Tibial artery (tissue), 4 donors: ENCODE measurements around the gene EXOG.

ENCODE experiments used
- DNase-seq, 2 donors: peaks; one replicate each; pipeline ENCODE4 v3.0.0-alpha.2; 2019
- H3K27ac ChIP-seq, 2 donors: fragments of 200-600 bp; sonication (generic) in 1 of 2; 1 replicate in 1 of 2; 2 replicates in 1 of 2; pipeline ENCODE4 v1.5.1; 2018 to 2019; ENCODE audit warnings: mild to moderate bottlenecking in 1 of 2
- H3K27me3 ChIP-seq, 2 donors: fragments of 200-600 bp; sonication (generic) in 1 of 2; one replicate each; pipeline versions ENCODE4 v1.5.1 to v1.6.0; 2016 to 2019
- H3K36me3 ChIP-seq, 3 donors: fragments of 200-600 bp; sonication (generic) in 2 of 3; one replicate each; pipeline ENCODE4 v1.5.1; 2016 to 2019; ENCODE audit warnings: mild to moderate bottlenecking in 2 of 3
- H3K4me1 ChIP-seq, 4 donors: fragments of 200-600 bp; sonication (generic) in 2 of 4; 1 replicate in 3 of 4; 2 replicates in 1 of 4; pipeline ENCODE4 v1.5.1; 2016 to 2019
- H3K4me3 ChIP-seq, 2 donors: fragments of 200-600 bp; sonication (generic) in 1 of 2; 1 replicate in 1 of 2; 2 replicates in 1 of 2; pipeline ENCODE4 v1.5.1; 2018 to 2019; ENCODE audit warnings: mild to moderate bottlenecking in 2 of 2
- H3K9me3 ChIP-seq, 3 donors: fragments of 200-600 bp; sonication (generic) in 1 of 3; one replicate each; pipeline ENCODE4 v1.5.1; 2016 to 2019
- CTCF ChIP-seq, 2 experiments: fragments of 200-600 bp in 1 of 2; fragments of 450-650 bp in 1 of 2; IDR thresholded peaks; one replicate each; pipeline ENCODE4 v1.5.1; 2017 to 2019; ENCODE audit warnings: antibody characterized with exemption in 2 of 2, mild to moderate bottlenecking in 1 of 2, moderate library complexity in 1 of 2
- intact Hi-C: fragments of 100-400 bp; cut with DNase I; formaldehyde crosslinking; loops from one replicate; pipeline ENCODE4 v1.15.0; 2023; ENCODE audit warnings: low total_unique reads

The EXOG gene

DNA sequence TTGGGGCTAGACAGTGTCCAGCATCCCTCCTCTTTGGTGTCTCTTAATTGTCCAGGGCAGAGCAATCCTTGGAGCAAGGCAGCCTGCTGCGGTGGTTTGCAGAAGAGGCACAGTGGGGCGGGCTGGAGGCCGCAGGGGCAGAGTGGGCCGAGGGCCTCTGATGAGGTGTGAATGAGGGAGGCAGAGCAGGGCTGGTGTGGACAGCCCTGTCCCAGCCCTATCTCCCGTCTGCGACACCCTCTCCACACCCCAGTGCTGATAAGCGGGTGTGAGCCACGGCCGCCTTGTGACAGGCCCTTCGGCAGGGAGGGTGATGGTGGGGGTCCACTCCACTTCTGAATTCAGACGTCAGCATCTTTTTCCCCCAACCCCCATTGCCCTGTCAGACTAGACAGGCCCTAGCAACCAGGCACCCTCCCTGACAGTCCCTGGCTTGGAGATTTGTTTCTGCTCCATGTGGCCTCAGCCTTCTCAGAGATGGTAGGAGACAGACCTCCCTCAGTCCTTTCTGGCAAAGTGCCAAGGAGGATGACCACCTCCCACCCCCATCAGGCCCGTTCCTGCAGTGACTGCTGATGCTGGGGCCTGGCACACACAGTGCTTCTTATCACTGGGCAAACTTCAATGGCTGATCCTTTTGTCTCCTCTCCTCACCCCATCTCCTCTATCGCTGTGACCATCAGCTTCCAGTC is 37.3 kb downstream of the EXOG start:
- intact Hi-C loops, result no loop called here
- H3K4me3 ChIP-seq, result no peak overlapping the region
- H3K4me1 ChIP-seq, result no peaks in the 10 kb centered on the region
- H3K27ac ChIP-seq, result no peak overlapping the region
- TF ChIP-seq CTCF (IDR thresholded peaks at IDR 0.05), result no peak
- no peak for DNase-seq
- H3K36me3 ChIP-seq, result peaks cover 13 to 29% (median 19%) of the 10 kb centered on the region in 3 donors
- no peaks in the 10 kb centered on the region for H3K27me3 ChIP-seq
- H3K9me3 ChIP-seq, result no peaks in the 10 kb centered on the region

DNA sequence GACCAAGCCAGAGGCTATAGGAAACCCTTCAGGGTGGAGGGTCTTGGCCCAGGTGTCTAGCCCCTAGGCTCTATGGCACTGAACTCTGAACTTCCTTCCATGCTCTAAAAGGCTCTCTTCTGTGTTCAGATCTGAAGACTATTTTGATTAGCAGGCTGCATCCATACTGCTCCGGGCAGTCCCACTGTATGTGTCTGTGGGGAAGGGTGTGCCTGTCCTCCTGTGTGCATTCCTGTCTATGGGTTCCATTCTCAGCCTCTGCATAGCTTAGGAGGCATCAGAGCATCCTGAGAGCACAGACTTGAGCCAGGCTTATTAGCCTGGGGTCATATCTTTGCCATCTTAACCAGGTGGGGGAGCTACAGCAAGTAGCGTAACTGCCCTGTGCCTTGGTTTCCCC is 38.0 kb downstream of the EXOG start:
- intact Hi-C loops, result no loop called here
- Histone ChIP-seq H3K27ac (no peak overlapping the region), H3K36me3 (peaks cover 13 to 27% (median 19%) of the 10 kb centered on the region in 3 donors), H3K4me1 (no peaks in the 10 kb centered on the region), H3K4me3 (no peak overlapping the region), H3K27me3 (no peaks in the 10 kb centered on the region), H3K9me3 (no peaks in the 10 kb centered on the region)
- DNase-seq, result no peak
- no peak for TF ChIP-seq CTCF (IDR thresholded peaks at IDR 0.05)

DNA sequence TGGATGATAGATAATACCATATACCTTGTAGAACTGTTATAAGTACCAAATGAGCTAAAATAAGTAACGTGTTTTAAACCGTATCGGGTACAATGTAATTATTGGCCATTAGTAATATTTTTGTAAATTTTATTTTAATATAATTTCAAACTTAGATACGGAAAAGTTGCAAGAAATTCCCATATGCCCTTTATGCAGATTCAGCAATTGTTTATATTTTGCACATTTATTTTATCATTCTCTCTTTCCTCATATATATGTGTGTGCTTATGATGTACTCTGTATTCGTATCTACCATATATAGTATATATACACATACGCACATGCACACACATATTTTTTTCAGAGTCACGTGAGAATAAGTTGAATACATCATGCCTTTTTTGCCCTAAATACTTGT is 38.5 kb downstream of the EXOG start:
- intact Hi-C loops, result no loop called here
- no peak for DNase-seq
- no peaks in the 10 kb centered on the region for H3K4me1 ChIP-seq

DNA sequence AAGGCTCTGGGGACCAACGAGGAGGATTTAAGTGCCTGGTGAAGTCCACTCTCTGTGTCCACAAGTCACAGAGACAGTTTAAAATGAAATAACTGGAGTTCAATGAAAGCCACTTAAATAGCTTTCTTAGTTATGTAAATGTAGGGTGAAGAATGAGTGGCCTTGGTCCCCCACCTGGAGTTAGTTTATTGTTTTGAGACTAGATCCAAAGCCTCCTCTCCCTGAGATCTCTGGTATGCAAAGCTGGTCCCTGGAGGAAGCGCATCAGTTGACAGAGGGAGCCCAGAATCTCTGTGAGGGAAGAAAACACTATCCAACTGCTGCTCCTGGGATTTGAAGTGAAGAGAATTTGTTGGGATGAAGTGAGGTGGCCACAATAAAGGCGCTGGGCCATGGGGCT is 40.5 kb downstream of the EXOG start:
- no peak for TF ChIP-seq CTCF (IDR thresholded peaks at IDR 0.05)
- no peak for DNase-seq
- Histone ChIP-seq H3K27ac (no peak overlapping the region), H3K4me3 (no peak overlapping the region), H3K27me3 (no peaks in the 10 kb centered on the region), H3K4me1 (peaks cover 0 to 3% (median 0%) of the 10 kb centered on the region in 4 donors), H3K36me3 (peaks cover 13 to 23% (median 19%) of the 10 kb centered on the region in 3 donors), H3K9me3 (no peaks in the 10 kb centered on the region)
- intact Hi-C loops, result no loop called here

More for the DNA sequence above, 38.5 kb downstream of the EXOG start:
- Histone ChIP-seq H3K27me3 (no peaks in the 10 kb centered on the region), H3K9me3 (no peaks in the 10 kb centered on the region), H3K4me3 (no peak overlapping the region), H3K36me3 (peaks cover 13 to 24% (median 19%) of the 10 kb centered on the region in 3 donors), H3K27ac (no peak overlapping the region)
- TF ChIP-seq CTCF (IDR thresholded peaks at IDR 0.05), result no peak

DNA sequence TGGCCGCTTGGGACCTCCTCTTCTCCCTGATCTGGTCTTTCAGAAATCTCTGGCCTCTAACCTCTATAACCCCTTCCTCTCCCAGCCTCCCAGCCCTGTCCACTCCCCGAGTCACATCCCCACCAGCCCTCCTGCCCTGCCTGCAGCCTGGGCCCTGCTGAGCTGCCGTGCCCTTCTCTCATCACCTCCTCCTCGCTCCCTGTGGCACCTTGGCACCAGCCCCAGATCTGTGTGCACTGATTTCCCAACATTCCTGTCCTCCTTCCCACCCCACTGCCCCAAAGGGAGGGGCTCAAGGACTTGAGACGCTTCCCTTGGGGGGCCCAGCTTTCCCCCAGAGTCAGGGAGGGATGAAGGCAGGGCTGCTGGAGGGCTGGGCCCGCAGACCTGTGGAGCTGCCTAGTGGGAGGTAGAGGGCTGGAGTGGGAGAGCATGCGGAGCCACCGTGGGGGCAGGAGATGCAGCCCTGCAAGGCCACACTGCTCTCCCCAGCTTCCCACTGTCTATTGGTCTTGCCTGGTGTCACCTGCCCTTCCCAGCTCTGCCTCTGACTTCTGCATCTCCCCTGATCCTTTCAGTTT is 42.7 kb downstream of the EXOG start:
- no peak for TF ChIP-seq CTCF (IDR thresholded peaks at IDR 0.05)
- no peak overlapping the region for H3K4me3 ChIP-seq
- H3K27me3 ChIP-seq, result no peaks in the 10 kb centered on the region
- H3K27ac ChIP-seq, result no peak overlapping the region
- H3K36me3 ChIP-seq, result peaks cover 13 to 23% (median 19%) of the 10 kb centered on the region in 3 donors
- intact Hi-C loops, result no loop called here
- DNase-seq, result no peak
- H3K9me3 ChIP-seq, result no peaks in the 10 kb centered on the region
- H3K4me1 ChIP-seq, result peaks cover 0 to 10% (median 0%) of the 10 kb centered on the region in 4 donors
